Measurements from ENCODE around the gene FOXB1. TPM values are rescaled to one million over a fixed set of nuclear protein-coding genes. Genes with fewer than 3 reads are reported as not detected.

FOXB1 gene
- total RNA-seq, 1 donor from 2014 or later, result not detected

DNA sequence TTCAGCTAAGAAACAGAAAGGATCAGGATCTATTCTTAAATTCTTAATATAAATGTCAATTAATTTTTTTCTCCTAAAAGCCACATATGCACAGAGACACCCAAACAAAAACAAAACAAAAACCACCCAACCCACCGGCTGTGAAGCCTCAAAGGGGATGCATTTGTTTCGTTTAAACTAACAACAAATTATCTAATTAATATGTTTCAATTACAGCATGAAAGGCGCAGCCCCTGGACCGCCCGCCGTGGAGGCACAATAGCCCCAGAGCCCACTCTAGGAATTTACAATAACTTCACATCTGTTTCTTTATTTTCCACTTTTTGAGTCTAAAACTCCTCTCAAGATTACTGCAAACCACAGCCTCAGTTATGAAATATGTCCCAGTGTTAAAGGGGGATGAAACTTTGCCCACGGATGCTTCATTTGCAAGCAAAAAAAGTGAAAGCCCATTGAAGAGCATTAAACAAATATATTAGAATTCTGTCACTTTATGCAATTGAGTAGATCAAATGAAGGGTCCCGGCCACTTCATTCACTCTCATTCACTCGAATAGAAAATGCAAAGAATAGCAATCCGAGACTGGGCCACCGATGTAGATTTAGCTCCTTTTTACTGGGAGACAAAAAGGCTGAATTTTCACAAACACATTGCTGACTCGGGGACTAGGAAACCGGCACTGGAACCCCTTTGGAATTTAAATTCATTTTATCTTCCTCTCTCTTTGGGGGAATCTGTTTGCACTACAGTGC is 6.0 kb downstream of the FOXB1 start:
- H3K4me1 Mint-ChIP-seq (ENCODE audit: unreplicated experiment), result peaks cover 16% of the 10 kb centered on the region
- no peak overlapping the region for H3K27ac Mint-ChIP-seq (ENCODE audit: unreplicated experiment)
- H3K36me3 Mint-ChIP-seq (ENCODE audit: unreplicated experiment), result no peaks in the 10 kb centered on the region
- DNase-seq (ENCODE audit: extremely low spot score, unreplicated experiment), result no peak
- TF ChIP-seq, protein P1, sequence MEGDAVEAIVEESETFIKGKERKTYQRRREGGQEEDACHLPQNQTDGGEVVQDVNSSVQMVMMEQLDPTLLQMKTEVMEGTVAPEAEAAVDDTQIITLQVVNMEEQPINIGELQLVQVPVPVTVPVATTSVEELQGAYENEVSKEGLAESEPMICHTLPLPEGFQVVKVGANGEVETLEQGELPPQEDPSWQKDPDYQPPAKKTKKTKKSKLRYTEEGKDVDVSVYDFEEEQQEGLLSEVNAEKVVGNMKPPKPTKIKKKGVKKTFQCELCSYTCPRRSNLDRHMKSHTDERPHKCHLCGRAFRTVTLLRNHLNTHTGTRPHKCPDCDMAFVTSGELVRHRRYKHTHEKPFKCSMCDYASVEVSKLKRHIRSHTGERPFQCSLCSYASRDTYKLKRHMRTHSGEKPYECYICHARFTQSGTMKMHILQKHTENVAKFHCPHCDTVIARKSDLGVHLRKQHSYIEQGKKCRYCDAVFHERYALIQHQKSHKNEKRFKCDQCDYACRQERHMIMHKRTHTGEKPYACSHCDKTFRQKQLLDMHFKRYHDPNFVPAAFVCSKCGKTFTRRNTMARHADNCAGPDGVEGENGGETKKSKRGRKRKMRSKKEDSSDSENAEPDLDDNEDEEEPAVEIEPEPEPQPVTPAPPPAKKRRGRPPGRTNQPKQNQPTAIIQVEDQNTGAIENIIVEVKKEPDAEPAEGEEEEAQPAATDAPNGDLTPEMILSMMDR (IDR thresholded peaks at IDR 0.05), result no peak
- H3K27me3 Mint-ChIP-seq (ENCODE audit: unreplicated experiment), result peaks cover 92% of the 10 kb centered on the region
- H3K4me3 Mint-ChIP-seq (ENCODE audit: unreplicated experiment), result no peak overlapping the region
- no peaks in the 10 kb centered on the region for H3K9me3 Mint-ChIP-seq (ENCODE audit: unreplicated experiment)

DNA sequence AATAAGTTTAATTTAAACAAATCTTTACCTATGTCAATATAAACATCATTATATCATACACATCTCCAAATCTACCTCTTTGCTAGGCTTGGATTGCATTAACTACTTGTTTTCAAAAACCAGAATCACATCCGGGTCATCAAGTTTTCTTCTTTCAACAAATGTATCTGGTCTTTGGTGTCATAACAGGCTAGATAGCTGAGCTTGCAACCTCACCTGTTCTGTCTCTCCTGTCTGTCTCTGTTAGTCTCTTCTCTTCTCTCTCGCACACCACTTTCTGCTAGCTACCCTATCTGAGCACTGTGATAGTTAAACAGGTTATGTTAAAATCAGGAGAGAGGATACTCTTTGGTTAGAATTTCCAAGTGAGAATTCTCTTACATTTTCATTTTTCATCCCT is 6.7 kb downstream of the FOXB1 start:
- no peak for DNase-seq (ENCODE audit: extremely low spot score, unreplicated experiment)
- Mint-ChIP-seq H3K36me3 (ENCODE audit: unreplicated experiment) (no peaks in the 10 kb centered on the region), H3K27ac (ENCODE audit: unreplicated experiment) (no peak overlapping the region), H3K27me3 (ENCODE audit: unreplicated experiment) (peaks cover 89% of the 10 kb centered on the region), H3K4me3 (ENCODE audit: unreplicated experiment) (no peak overlapping the region), H3K9me3 (ENCODE audit: unreplicated experiment) (no peaks in the 10 kb centered on the region), H3K4me1 (ENCODE audit: unreplicated experiment) (peaks cover 9% of the 10 kb centered on the region)
- TF ChIP-seq, protein P1 (IDR thresholded peaks at IDR 0.05), result no peak

DNA sequence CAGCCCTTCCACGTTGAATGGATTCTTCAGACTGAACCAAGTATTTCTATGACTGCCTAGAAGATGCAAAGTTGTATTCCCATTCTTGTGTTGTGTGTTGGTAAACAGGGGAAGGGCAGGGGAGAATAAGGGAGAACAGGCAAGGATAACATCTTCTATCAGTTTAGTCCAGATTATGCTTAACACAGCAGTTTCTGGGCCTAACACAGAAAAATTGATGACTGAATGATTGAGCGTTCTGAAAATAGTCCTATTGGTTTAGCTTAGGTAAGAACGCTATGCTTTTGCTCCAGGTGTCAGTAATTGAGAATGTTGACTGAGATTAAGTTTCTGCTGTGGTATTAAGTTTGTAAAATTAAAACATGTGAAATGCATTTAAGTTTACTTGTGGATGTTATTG is 8.6 kb downstream of the FOXB1 start:
- H3K27ac Mint-ChIP-seq (ENCODE audit: unreplicated experiment), result no peak overlapping the region
- peaks cover 78% of the 10 kb centered on the region for H3K27me3 Mint-ChIP-seq (ENCODE audit: unreplicated experiment)
- H3K36me3 Mint-ChIP-seq (ENCODE audit: unreplicated experiment), result no peaks in the 10 kb centered on the region
- no peak overlapping the region for H3K4me3 Mint-ChIP-seq (ENCODE audit: unreplicated experiment)
- no peaks in the 10 kb centered on the region for H3K4me1 Mint-ChIP-seq (ENCODE audit: unreplicated experiment)
- peaks cover 3% of the 10 kb centered on the region for H3K9me3 Mint-ChIP-seq (ENCODE audit: unreplicated experiment)
- TF ChIP-seq, protein P1 (IDR thresholded peaks at IDR 0.05), result no peak
- DNase-seq (ENCODE audit: extremely low spot score, unreplicated experiment), result no peak

DNA sequence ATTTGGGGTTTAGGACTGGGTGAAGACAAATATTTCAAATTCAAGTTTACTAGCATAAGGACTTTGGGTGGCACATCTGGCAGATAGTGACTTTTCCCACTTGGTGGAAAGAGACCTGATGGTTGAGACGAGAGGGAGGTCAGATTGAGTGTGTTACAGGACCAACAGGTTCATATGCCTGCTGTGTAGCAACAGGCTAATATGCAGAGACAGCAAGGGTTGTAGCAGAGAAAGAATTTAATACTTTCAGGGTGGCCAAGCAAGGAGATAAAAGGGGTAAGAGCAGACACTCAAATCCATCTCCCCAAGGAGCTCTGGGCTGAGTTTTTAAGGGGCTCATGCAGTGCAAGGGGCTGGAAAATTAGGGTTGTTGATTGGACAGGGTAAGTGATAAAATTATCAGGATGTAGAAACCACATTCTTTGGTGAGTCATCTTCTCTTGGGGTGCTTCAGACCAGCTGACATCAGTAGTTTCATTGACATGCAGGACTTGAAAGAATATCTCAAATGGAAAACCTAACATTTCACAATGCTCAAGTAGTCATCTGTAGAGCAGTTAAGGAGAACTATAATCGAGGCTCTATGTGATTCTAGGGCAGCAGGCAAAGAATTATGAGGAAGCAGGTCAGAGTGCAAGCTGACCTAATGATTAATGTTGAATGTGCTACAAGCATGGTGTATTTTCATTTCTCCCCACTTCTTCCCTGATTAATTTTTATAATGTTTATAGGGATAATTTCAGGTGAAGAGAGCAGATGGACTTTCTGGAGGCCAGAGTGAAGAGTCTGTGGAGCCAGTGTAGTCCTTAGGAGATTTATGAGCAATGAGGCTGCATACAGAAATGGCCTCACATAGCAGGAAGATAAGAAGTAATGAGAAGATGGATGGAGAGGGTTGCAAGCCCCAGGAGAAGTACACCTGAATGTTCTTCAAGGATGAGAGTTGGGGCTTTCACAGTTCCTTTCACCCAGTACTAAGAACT is 13.7 kb downstream of the FOXB1 start:
- DNase-seq (ENCODE audit: extremely low spot score, unreplicated experiment), result no peak
- no peak overlapping the region for H3K4me3 Mint-ChIP-seq (ENCODE audit: unreplicated experiment)
- TF ChIP-seq, protein P1 (IDR thresholded peaks at IDR 0.05), result no peak
- peaks cover 4% of the 10 kb centered on the region for H3K9me3 Mint-ChIP-seq (ENCODE audit: unreplicated experiment)
- H3K27ac Mint-ChIP-seq (ENCODE audit: unreplicated experiment), result no peak overlapping the region
- peaks cover 34% of the 10 kb centered on the region for H3K27me3 Mint-ChIP-seq (ENCODE audit: unreplicated experiment)
- no peaks in the 10 kb centered on the region for H3K4me1 Mint-ChIP-seq (ENCODE audit: unreplicated experiment)
- no peaks in the 10 kb centered on the region for H3K36me3 Mint-ChIP-seq (ENCODE audit: unreplicated experiment)

DNA sequence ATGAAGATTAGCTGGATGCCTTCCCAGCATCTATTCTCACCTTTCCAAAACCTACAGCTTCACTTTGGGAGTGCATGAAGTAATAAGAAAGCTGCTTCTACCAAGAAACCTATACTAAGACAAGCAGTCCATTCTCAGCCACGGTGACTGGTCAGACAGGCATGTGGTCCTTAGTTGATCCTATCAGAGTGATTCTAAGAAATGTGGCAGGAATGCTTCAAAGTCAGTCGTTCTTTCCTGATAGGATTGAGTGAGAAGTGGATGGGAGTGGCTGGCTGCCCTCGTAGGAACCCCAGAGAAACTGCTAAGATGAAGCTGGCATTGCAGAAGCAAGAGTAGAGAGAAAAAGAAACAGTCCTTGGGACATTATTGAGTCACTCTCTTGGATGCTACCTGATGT is 16.6 kb downstream of the FOXB1 start:
- no peak for DNase-seq (ENCODE audit: extremely low spot score, unreplicated experiment)
- no peaks in the 10 kb centered on the region for H3K36me3 Mint-ChIP-seq (ENCODE audit: unreplicated experiment)
- no peaks in the 10 kb centered on the region for H3K4me1 Mint-ChIP-seq (ENCODE audit: unreplicated experiment)
- TF ChIP-seq, protein P1 (IDR thresholded peaks at IDR 0.05), result no peak
- H3K27ac Mint-ChIP-seq (ENCODE audit: unreplicated experiment), result no peak overlapping the region
- H3K9me3 Mint-ChIP-seq (ENCODE audit: unreplicated experiment), result peaks cover 4% of the 10 kb centered on the region
- H3K27me3 Mint-ChIP-seq (ENCODE audit: unreplicated experiment), result peaks cover 15% of the 10 kb centered on the region
- no peak overlapping the region for H3K4me3 Mint-ChIP-seq (ENCODE audit: unreplicated experiment)
